ENCODE data around the gene TSLP.

Gene TSLP

GRCh38 chr5:111092062-111092853, 20.7 kb downstream of the TSLP start, which contains the start of gene WDR36:
Gene WDR36 (plus strand): TSS chr5:111092348. CDS start chr5:111092457, 109 bp downstream.
- DNase-seq (ENCODE audit: insufficient read length, low spot score) (peak; percentile 57), FAIRE-seq (peak; percentile 99)

DNA sequence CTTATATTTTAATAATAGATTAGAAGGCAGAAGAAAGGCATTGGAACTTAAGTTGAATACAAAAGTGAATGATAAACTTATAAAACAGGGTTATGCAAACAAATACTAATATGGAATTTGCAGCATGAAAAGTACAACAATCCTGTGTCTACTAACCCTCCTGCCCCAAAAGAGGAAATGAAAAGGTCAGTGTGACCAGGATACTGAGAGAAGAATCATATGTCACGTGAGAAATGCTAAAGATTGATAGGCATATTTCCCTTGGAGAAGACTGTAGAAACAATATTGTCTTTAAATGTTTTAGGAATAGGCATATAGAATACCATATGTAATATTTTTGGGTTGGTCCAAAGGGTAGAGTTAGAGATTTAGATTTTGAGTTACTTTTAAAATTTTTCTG, 24.5 kb downstream of the TSLP start:
- no peak for FAIRE-seq
- DNase-seq (ENCODE audit: insufficient read length, low spot score): no peak

DNA sequence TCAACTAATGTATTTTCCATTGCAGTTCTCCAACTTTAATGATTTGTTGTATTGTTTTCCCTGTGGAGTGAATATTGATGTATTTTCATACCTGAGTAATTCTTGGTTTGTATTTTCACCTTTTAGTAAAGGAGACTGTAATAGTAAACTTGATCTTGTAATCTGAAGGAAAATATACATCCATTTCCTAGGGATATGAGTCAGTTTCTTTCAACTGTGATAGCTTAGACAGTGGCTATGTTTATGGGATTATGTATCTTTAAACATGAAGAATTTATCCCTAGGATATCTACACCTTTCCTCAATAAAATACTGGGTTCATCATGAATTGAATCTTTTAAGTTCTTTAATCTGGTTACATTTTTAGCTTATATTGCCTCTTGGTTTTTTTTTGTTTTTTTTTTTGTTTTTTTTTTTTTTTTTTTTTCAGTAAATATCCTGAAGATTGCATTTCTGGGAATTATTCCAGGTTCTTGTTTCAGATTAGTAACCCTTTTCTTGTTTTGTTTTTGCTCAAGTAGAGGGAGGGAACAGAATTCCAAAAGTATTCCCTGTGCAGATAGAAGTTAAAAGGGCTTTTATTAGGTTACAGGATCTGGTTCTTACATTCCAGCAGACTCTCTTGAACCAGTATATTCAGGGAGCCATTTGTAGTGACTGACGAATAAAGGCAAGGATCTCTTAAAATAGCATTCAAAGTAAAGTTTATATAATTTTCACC, 27.7 kb downstream of the TSLP start:
- DNase-seq (ENCODE audit: insufficient read length, low spot score) (no peak), FAIRE-seq (no peak)

- FAIRE-seq (no peak), DNase-seq (ENCODE audit: insufficient read length, low spot score) (no peak)
Observed at GRCh38 chr5:111106320-111106948, 34.9 kb downstream of the TSLP start.

DNA sequence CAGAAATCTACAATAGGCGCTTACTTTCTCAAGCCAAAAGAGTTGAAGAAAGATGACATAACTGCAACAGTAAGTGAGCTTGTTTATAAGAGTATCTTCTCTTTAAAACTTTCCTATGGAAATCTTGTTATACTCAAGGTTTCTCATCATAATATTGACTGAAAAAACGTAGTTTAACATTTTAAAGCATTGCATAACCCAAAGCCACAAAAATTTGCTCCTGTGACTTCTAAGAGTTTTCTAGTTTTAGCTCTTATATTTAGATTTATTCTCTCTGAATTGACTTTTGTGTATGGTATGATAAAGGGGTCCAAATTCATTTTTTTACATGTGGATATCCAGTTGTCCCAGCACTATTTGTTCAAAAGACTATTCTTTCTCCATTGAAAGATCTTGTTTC, 35.9 kb downstream of the TSLP start:
- FAIRE-seq (peak; percentile 28), DNase-seq (ENCODE audit: insufficient read length, low spot score) (no peak)

- FAIRE-seq (no peak), DNase-seq (ENCODE audit: insufficient read length, low spot score) (no peak)
Observed at GRCh38 chr5:111111956-111112355, 40.4 kb downstream of the TSLP start.

GRCh38 chr5:111113678-111114077, 42.2 kb downstream of the TSLP start:
- no peak for FAIRE-seq
- no peak for DNase-seq (ENCODE audit: insufficient read length, low spot score)

- no peak for FAIRE-seq
- no peak for DNase-seq (ENCODE audit: insufficient read length, low spot score)
Observed at GRCh38 chr5:111115229-111115628, 43.7 kb downstream of the TSLP start.

DNA sequence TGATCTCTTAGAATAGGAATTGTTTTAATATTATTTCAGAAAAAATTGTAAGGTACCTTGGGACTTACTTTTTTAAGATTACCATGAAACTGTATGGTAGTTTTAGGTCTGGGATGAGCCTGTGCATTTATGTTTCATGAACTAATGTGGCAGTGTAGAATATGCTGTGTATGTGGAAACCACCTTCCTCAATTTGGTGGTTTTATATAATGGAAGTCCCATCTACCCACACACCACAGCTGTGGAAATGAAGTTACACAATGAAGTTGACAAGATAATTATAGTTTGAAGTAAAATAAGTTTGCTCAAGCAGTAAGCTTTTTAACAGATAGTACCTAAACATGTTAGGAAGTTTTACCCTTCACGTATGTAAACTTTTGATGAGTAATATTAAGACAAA, 45.0 kb downstream of the TSLP start:
- no peak for DNase-seq (ENCODE audit: insufficient read length, low spot score)
- no peak for FAIRE-seq

- FAIRE-seq (no peak), DNase-seq (ENCODE audit: insufficient read length, low spot score) (no peak)
Observed at GRCh38 chr5:111117136-111117535, 45.6 kb downstream of the TSLP start.

- FAIRE-seq: no peak
- no peak for DNase-seq (ENCODE audit: insufficient read length, low spot score)
Observed at GRCh38 chr5:111119221-111119620, 47.7 kb downstream of the TSLP start.

GRCh38 chr5:111119856-111120255, 48.3 kb downstream of the TSLP start:
- no peak for DNase-seq (ENCODE audit: insufficient read length, low spot score)
- no peak for FAIRE-seq

DNA sequence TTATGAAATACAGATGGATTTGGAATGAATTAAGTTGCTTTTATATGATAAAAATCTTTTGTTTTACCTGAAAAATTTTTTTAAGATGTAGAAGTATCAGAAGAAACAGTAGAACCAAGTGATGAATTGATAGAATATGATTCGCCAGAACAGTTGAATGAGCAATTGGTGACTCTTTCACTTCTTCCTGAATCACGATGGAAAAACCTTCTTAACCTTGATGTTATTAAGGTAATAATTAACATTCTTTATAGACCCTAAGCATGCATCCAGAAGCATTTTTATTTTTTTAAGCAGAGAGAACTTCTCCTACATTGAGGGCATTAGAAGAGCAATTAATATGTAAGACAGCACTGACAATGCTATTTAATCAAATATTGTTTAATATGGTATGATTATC, 49.4 kb downstream of the TSLP start:
- FAIRE-seq (no peak), DNase-seq (ENCODE audit: insufficient read length, low spot score) (no peak)

GRCh38 chr5:111121926-111122325, 50.4 kb downstream of the TSLP start:
- FAIRE-seq: no peak
- DNase-seq (ENCODE audit: insufficient read length, low spot score): no peak

DNA sequence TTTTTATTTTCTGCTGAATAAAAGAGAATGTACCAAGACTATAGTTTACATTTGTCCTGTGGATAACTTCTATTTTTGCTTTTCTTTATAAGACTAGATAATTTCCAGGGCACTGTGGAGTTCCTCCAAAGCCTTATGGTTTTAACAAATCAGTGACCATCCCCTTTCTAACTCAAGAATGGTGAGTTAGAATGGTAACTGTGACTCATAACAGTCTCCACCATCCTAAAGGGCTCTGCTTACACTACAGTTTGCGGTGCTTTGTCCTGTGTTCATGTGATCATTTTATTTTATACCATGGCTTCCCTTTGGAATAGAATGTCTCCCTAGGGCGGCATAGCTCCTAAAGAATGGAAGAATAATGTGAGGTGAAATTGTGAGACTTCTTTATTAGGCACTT, 50.9 kb downstream of the TSLP start:
- FAIRE-seq (no peak), DNase-seq (ENCODE audit: insufficient read length, low spot score) (no peak)

DNA sequence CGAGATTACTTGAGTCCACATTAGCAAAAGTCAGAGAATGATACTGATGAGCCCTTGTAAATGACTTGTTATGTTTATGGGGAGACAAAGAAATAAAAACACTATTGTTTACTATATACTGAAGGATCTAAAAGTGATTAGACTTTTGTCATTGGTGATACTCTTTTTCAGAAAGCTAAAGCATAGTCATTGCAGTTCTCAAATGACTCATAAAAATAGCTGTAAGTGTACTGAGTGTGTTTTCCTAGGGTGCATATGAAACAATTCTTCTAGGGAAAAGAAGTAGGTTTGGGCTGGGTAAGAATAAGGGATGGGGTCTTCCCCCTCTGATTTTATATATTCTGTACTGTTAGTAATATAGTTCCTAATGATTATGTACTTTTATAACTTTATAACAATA, 53.3 kb downstream of the TSLP start:
- no peak for FAIRE-seq

DNA sequence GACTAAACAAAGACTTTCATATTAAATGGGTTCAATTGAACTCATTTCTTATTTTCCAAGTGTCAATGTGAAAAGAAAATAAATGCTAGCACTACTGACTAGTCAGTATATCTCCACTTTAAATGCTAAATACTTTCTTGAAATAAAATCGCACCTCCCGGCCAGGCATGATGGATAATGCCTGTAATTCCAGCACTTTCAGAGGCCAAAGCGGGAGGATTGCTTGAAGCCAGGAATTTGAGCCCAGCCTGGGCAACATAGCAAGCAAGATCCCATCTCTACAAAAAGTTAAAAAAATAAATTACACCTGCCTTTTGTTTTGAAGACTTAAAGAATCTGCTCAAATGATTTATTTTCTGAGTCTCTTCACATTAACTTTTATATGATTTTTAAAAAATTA, 55.4 kb downstream of the TSLP start:
- FAIRE-seq (no peak), DNase-seq (ENCODE audit: insufficient read length, low spot score) (no peak)

More for the DNA sequence above, 53.3 kb downstream of the TSLP start:
- DNase-seq (ENCODE audit: insufficient read length, low spot score): no peak
